ENCODE results near the gene TMTC4. TPM values are rescaled to one million over a fixed set of nuclear protein-coding genes. Genes with fewer than 3 reads are reported as not detected.

Gene TMTC4
- polyA plus RNA-seq, 2 of the 4 experiments (the other 2 are of a cell fraction) = 15.6 to 17.5 TPM

- TF ChIP-seq NPAS2 (CRISPR knock-in tag; IDR thresholded peaks at IDR 0.05; ENCODE audit: borderline replicate concordance) = no peak
- TF ChIP-seq KDM5A (IDR thresholded peaks at IDR 0.05) = no peak
- no peak for TF ChIP-seq ZC3H11A (IDR thresholded peaks at IDR 0.05)
- peak; percentile 86 for TF ChIP-seq PBX3 (IDR thresholded peaks at IDR 0.05)
These were observed 471 bp upstream of the TMTC4 start (continued) for GRCh38 chr13:100674872-100675660.

GRCh38 chr13:100673713-100674571 is 653 bp downstream of the TMTC4 start:
- Histone ChIP-seq H3K4me2 (peak overlapping the region; percentile 89), H3K4me1 (peaks cover 10% of the 10 kb centered on the region; the same call in 2 of the 3 replicates), H3K9me3 (no peaks in the 10 kb centered on the region), H3K4me3 (peak overlapping the region; percentile 73), H3K27ac (peak overlapping the region; percentile 92 to 98)
- peak; percentile 61 to 63 for DNase-seq (ENCODE audit: low read depth in 1 of 2, low spot score in 1 of 2)
- whole genome bisulfite sequencing (ENCODE audit: missing lambda C conversion rate) = 6% methylated on average over 13 of the region's 86 CpGs
- peak; percentile 42 to 78 for ATAC-seq
- ChIA-PET POLR2A (interaction anchor here (0.5 to 1.6 kb wide), 3 partner anchors 9 to 1028 kb away, joined by 6 to 13 read pairs (median 9); partner anchors contain the start of gene ZIC2), CTCF (interaction anchor here (0.5 to 2.1 kb wide), 2 partner anchors 9 to 637 kb away, joined by 4 to 15 read pairs; no protein-coding TSS in a partner anchor)
- FAIRE-seq = no peak
- TF ChIP-seq FOSL2 (IDR thresholded peaks at IDR 0.05) (peak; percentile 38; the same call in 1 of the 2 replicates), FOSL2 (CRISPR knock-in tag; IDR thresholded peaks at IDR 0.05) (peak; percentile 68), CBX8 (IDR thresholded peaks at IDR 0.05) (no peak), CHD2 (IDR thresholded peaks at IDR 0.05; ENCODE audit: low read length, partially characterized antibody) (no peak), MAZ (IDR thresholded peaks at IDR 0.05; ENCODE audit: borderline replicate concordance, low read depth, low read length) (no peak), TP53 (CRISPR knock-in tag; IDR thresholded peaks at IDR 0.05) (no peak)

GRCh38 chr13:100673376-100673712 is 1.3 kb downstream of the TMTC4 start:
- 58% methylated on average over 4 of the region's 11 CpGs for WGBS (ENCODE audit: missing lambda C conversion rate)
- H3K9me3 ChIP-seq = no peaks in the 10 kb centered on the region
- DNase-seq (ENCODE audit: low read depth in 1 of 2, low spot score in 1 of 2) (no peak), ATAC-seq (peak in 1 of 2 experiments; percentile 14; a peak in 4 of 6 replicates), FAIRE-seq (no peak)
- CTCF ChIA-PET = interaction anchor here (2.1 kb wide), 1 partner anchor 9 kb away, joined by 15 read pairs; no protein-coding TSS in a partner anchor
- H3K4me3 ChIP-seq = peak overlapping the region; percentile 73
- H3K27ac ChIP-seq = peak overlapping the region; percentile 92 to 98
- POLR2A ChIA-PET = no interaction called here
- no peak for TF ChIP-seq ZSCAN20 (CRISPR knock-in tag; IDR thresholded peaks at IDR 0.05)
- H3K4me1 ChIP-seq = peaks cover 10% of the 10 kb centered on the region; the same call in 2 of the 3 replicates
- H3K4me2 ChIP-seq = peak overlapping the region; percentile 89

- FAIRE-seq = no peak
- ATAC-seq = no peak
- H3K4me3 ChIP-seq = no peak overlapping the region
- peaks cover 10% of the 10 kb centered on the region; the same call in 2 of the 3 replicates for H3K4me1 ChIP-seq
- TF ChIP-seq EHMT2 (IDR thresholded peaks at IDR 0.05; ENCODE audit: low read depth) = no peak
- TF ChIP-seq CEBPB (IDR thresholded peaks at IDR 0.05) = no peak
- no peak for TF ChIP-seq CHD4 (IDR thresholded peaks at IDR 0.05; ENCODE audit: borderline replicate concordance)
- no peak for TF ChIP-seq NPAS2 (CRISPR knock-in tag; IDR thresholded peaks at IDR 0.05; ENCODE audit: borderline replicate concordance)
- TF ChIP-seq HOXB13 (CRISPR knock-in tag; IDR thresholded peaks at IDR 0.05; ENCODE audit: low read depth) = no peak
- no peak for TF ChIP-seq RNF2 (IDR thresholded peaks at IDR 0.05; ENCODE audit: borderline replicate concordance, low read depth)
- 89% methylated on average over 11 of the region's 11 CpGs for WGBS (ENCODE audit: missing lambda C conversion rate)
- no peak for DNase-seq (ENCODE audit: low read depth in 1 of 2, low spot score in 1 of 2)
- no peak overlapping the region for H3K4me2 ChIP-seq
- CTCF ChIA-PET = interaction anchor here (0.9 kb wide), 1 partner anchor 51 kb away, joined by 3 read pairs; no protein-coding TSS in a partner anchor
- no peak overlapping the region for H3K27ac ChIP-seq
- POLR2A ChIA-PET = no interaction called here
- no peaks in the 10 kb centered on the region for H3K9me3 ChIP-seq
These were observed 3.0 kb downstream of the TMTC4 start for GRCh38 chr13:100671389-100672182.
